K562 (cell line): ENCODE data around the gene UBXN1. TPM values are rescaled to one million over a fixed set of nuclear protein-coding genes. Genes with fewer than 3 reads are reported as not detected.

Experiments used
- ARID2 ChIP-seq: fragments of 450-650 bp; IDR thresholded peaks from 2 replicates; pipeline ENCODE4 v1.6.1; 2017; ENCODE audit warnings: antibody characterized with exemption, mild to moderate bottlenecking
- ATF3 ChIP-seq, 2 experiments: fragments of 450-650 bp in 1 of 2; sonication (generic) in 1 of 2; formaldehyde crosslinking in 1 of 2; IDR thresholded peaks in 1 of 2; conservative IDR thresholded peaks in 1 of 2; 2 replicates each; pipeline versions ENCODE4 v1.6.1 to v1.8.1; 2016 to 2023; ENCODE audit warnings: mild to moderate bottlenecking in 2 of 2, moderate library complexity in 2 of 2, inconsistent platforms in 1 of 2, missing genetic modification reagents in 1 of 2
- GABPB2 ChIP-seq: fragments of 250-450 bp; sonication (Bioruptor Pico); conservative IDR thresholded peaks from 2 replicates; pipeline ENCODE4 v1.5.1; 2021; ENCODE audit warnings: mild to moderate bottlenecking
- HMBOX1 ChIP-seq: sonication (generic); IDR thresholded peaks from 2 replicates; pipeline ENCODE4 v1.6.1; 2016
- JUN ChIP-seq, 2 experiments: sonication (generic) in 1 of 2; formaldehyde crosslinking in 1 of 2; IDR thresholded peaks; 2 replicates each; pipeline versions ENCODE4 v1.6.1 to v1.8.0; 2012 to 2022; ENCODE audit warnings: borderline replicate concordance in 2 of 2, mild to moderate bottlenecking in 2 of 2, improper control_type of control experiment in 1 of 2, low read depth in 1 of 2, low read length in 1 of 2, missing genetic modification reagents in 1 of 2
- L3MBTL2 ChIP-seq: fragments of 450-650 bp; IDR thresholded peaks from 2 replicates; pipeline ENCODE4 v1.6.1; 2016; ENCODE audit warnings: mild to moderate bottlenecking, moderate library complexity
- REST ChIP-seq, 2 experiments: fragments of 450-650 bp; formaldehyde crosslinking in 1 of 2; IDR thresholded peaks; 2 replicates each; pipeline versions ENCODE4 v1.4.0 to v1.6.1; 2014 to 2020; ENCODE audit warnings: mild to moderate bottlenecking in 2 of 2, borderline replicate concordance in 1 of 2, low read depth in 1 of 2
- SMAD3 ChIP-seq: fragments of 450-650 bp; formaldehyde crosslinking; conservative IDR thresholded peaks from 2 replicates; pipeline ENCODE4 v1.4.0; 2020; ENCODE audit warnings: mild to moderate bottlenecking
- ZNF592 ChIP-seq: fragments of 450-650 bp; IDR thresholded peaks from 2 replicates; pipeline ENCODE4 v1.6.1; 2017; ENCODE audit warnings: antibody characterized with exemption, mild to moderate bottlenecking
- polyA plus RNA-seq, 8 experiments: library from polyadenylated mRNA; depleted of rRNA in 4 of 8; stranded (reverse) in 5 of 8; unstranded in 3 of 8; fragments of >200 nt; fragmentation: Nextera tagmentation in 2 of 8; fragmentation: Illumina TruSeq in 1 of 8; extraction: Ambion mirVana in 2 of 8; extraction: Trizol in 1 of 8; gene quantifications; 2 replicates each; pipeline versions ENCODE4 v1.2.1 to v1.2.3, GENCODE V29; 2011 to 2014; ENCODE audit warnings: inconsistent platforms in 1 of 8, missing spikeins in 1 of 8
- total RNA-seq, 7 experiments: library from RNA; depleted of rRNA in 6 of 7; stranded (reverse); fragments of >200 nt in 6 of 7; fragmentation: Illumina TruSeq in 2 of 7; extraction: Trizol in 2 of 7; gene quantifications; 2 replicates each; pipeline versions ENCODE4 v1.2.1 to v1.2.3, GENCODE V29; 2011 to 2021; ENCODE audit warnings: low replicate concordance in 1 of 7

UBXN1 gene
- total and polyA plus RNA-seq, 9 of the 15 experiments (the other 6 are each of a cell fraction or from before 2014, with no cell fraction given) = 4.8 to 263 (median 99.7) TPM

GRCh38 chr11:62680825-62681240 lies 2.0 kb upstream of the UBXN1 start (continued):
- peak; percentile 38; the same call in 1 of the 2 replicates for TF ChIP-seq REST (IDR thresholded peaks at IDR 0.05; ENCODE audit: borderline replicate concordance)
- TF ChIP-seq REST (CRISPR knock-in tag; IDR thresholded peaks at IDR 0.05; ENCODE audit: low read depth) = no peak
- peak; percentile 57 for TF ChIP-seq ATF3 (IDR thresholded peaks at IDR 0.05)
- TF ChIP-seq ATF3 (CRISPR knock-in tag; conservative IDR thresholded peaks at IDR 0.05) = no peak
- peak; percentile 14; the same call in 1 of the 2 replicates for TF ChIP-seq JUN (IDR thresholded peaks at IDR 0.05; ENCODE audit: borderline replicate concordance, low read depth, low read length)
- no peak for TF ChIP-seq JUN (CRISPR knock-in tag; IDR thresholded peaks at IDR 0.05; ENCODE audit: borderline replicate concordance)
- TF ChIP-seq GABPB2 = no peak
- no peak for TF ChIP-seq L3MBTL2
- no peak for TF ChIP-seq SMAD3 (CRISPR knock-in tag)
- 0 out of 2 replicates have a peak, but pooled peaks have one; percentile 53 for TF ChIP-seq ZNF592
- TF ChIP-seq ARID2 = no peak
- TF ChIP-seq HMBOX1 = peak; percentile 90
- TF ChIP-seq, all 486 proteins: peak for 10
